ENCODE results near the gene HNRNPA3. TPM values are rescaled to one million over a fixed set of nuclear protein-coding genes. Genes with fewer than 3 reads are reported as not detected.

The HNRNPA3 gene
- polyA plus RNA-seq (53.1 to 178 TPM (median 74.6 TPM) in 3 replicates), polyA minus RNA-seq (9.2 to 36.1 TPM (median 10.7 TPM) in 3 replicates)
- 162 TPM for polyA plus RNA-seq (2011; ENCODE audit: low read depth)
- polyA plus RNA-seq (2011; cell fraction: cytosol; rRNA removed) = 90.2 and 96.4 TPM in 2 replicates
- polyA plus RNA-seq (2011; cell fraction: nucleus; rRNA removed) = 71.8 and 126 TPM in 2 replicates
- 140 and 399 TPM in 2 replicates for polyA plus RNA-seq (2012; ENCODE audit: low replicate concordance)
- 23.8 TPM for polyA minus RNA-seq (2011; cell fraction: cytosol; rRNA and poly(A)+ RNA removed)
- 17.0 and 32.5 TPM in 2 replicates for polyA minus RNA-seq (2011; cell fraction: nucleus; rRNA and poly(A)+ RNA removed)

DNA sequence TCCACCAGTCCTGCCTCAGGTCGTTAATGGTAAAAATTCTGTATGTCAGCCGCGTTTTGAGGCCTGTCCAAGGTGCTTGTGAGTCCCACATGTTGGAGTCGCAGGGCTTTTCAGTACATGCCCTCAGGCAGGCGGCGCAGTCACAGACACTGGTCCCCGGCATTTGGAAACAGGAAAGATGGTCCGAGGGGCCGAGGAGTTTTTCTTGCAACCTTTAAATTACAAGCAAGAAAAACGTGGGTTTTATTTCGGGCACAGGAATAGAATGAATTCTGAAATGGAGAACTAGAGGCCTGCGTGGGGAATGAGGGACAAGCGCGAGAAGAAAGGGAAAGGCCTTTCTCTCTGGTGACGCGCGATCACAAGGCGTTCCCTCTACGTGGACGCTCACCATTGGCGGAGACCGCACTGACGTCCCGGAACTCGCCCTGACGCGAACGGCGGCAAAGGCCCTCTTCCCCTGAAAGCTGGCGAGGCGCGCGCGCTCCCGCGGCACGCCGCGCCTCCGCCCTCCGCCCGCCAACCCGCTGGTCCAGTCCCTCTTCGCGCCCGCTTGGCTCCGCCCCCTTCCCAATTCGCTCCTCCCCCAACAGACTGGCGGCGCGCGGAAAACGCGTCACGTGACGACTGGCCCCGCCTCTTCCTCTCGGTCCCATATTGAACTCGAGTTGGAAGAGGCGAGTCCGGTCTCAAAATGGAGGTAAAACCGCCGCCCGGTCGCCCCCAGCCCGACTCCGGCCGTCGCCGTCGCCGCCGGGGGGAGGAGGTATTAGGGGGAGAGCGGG, at the start of gene HNRNPA3:
HNRNPA3 (plus strand) TSS at position 689 of the 785 bp plus-strand sequence; CDS start at position 695, 6 bp downstream.
- DNase-seq (ENCODE audit: low read depth, low spot score) (peak; percentile 91), FAIRE-seq (peak; percentile 81)
- H3K27me3 ChIP-seq (ENCODE audit: control insufficient read depth, extremely low read depth, insufficient read depth, low read length) = no peaks in the 10 kb centered on the region
- peak within 1 kb of the TSS; percentile 100 for H3K9ac ChIP-seq (ENCODE audit: control insufficient read depth, extremely low read depth, insufficient read depth, low read length)
- dilution Hi-C loops (cut with MboI; ENCODE audit: extremely low pct_ligation_motif_present, low sequenced_read_pairs) = no loop called here
- H3K9me1 ChIP-seq (ENCODE audit: control insufficient read depth, extremely low read depth, insufficient read depth, low read length) = no peaks in the 10 kb centered on the region
- H3K79me2 ChIP-seq (ENCODE audit: control insufficient read depth, insufficient read depth, low read length) = peaks cover 59% of the 10 kb centered on the region
- H3K4me3 ChIP-seq (ENCODE audit: control insufficient read depth in 2 of 3, extremely low read depth in 1 of 3, insufficient read depth in 2 of 3, low read depth in 1 of 3, low read length in 3 of 3) = peak within 1 kb of the TSS; percentile 78 to 100 (median 98)
- peak within 1 kb of the TSS; percentile 99 for H3K27ac ChIP-seq (ENCODE audit: control insufficient read depth, insufficient read depth, low read length)
- peaks cover 8 to 20% of the 10 kb centered on the region in 2 experiments for H3K36me3 ChIP-seq (ENCODE audit: control insufficient read depth in 2 of 2, extremely low read depth in 1 of 2, insufficient read depth in 2 of 2, low read length in 2 of 2)
- H3K4me1 ChIP-seq (ENCODE audit: control insufficient read depth, extremely low read depth, insufficient read depth, low read length) = peaks cover 16% of the 10 kb centered on the region
- TF ChIP-seq EZH2 (IDR thresholded peaks at IDR 0.05; ENCODE audit: low read length) = no peak
- TF ChIP-seq, protein P1, sequence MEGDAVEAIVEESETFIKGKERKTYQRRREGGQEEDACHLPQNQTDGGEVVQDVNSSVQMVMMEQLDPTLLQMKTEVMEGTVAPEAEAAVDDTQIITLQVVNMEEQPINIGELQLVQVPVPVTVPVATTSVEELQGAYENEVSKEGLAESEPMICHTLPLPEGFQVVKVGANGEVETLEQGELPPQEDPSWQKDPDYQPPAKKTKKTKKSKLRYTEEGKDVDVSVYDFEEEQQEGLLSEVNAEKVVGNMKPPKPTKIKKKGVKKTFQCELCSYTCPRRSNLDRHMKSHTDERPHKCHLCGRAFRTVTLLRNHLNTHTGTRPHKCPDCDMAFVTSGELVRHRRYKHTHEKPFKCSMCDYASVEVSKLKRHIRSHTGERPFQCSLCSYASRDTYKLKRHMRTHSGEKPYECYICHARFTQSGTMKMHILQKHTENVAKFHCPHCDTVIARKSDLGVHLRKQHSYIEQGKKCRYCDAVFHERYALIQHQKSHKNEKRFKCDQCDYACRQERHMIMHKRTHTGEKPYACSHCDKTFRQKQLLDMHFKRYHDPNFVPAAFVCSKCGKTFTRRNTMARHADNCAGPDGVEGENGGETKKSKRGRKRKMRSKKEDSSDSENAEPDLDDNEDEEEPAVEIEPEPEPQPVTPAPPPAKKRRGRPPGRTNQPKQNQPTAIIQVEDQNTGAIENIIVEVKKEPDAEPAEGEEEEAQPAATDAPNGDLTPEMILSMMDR (optimal IDR thresholded peaks at IDR 0.05 in 1 of 3, IDR thresholded peaks at IDR 0.05 in 1 of 3, conservative IDR thresholded peaks at IDR 0.05 in 1 of 3; ENCODE audit: extremely low read depth in 1 of 3, insufficient read depth in 2 of 3, low read length in 3 of 3) = no peak
- H2AFZ ChIP-seq (ENCODE audit: control insufficient read depth, low read length) = peak within 1 kb of the TSS; percentile 71
- H4K20me1 ChIP-seq (ENCODE audit: control insufficient read depth, extremely low read depth, insufficient read depth, low read length) = peaks cover 15% of the 10 kb centered on the region
- H3K4me2 ChIP-seq (ENCODE audit: control insufficient read depth, extremely low read depth, insufficient read depth, low read depth, low read length) = peak within 1 kb of the TSS; percentile 98
- H3K9me3 ChIP-seq (ENCODE audit: control insufficient read depth, low read depth, low read length) = no peaks in the 10 kb centered on the region

DNA sequence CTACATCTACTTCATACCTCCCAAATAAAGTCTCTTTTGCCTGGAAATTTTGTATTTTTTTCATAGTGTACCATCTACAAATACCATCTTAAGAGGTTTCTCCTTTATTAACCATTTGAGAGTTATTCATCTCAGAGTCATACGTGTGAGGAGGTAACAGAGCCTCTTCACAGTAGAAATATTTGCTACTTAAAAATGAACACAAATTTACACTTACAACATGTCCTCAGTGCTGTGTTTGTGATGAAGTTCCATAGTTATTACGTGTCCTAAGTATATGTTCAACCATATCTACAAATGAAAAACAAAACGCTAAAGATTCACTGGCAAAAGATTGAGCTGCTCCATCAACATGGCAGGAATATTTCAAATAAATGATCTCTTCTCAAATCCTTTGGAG, 48.5 kb upstream of the HNRNPA3 start:
- Histone ChIP-seq H3K27ac (ENCODE audit: control insufficient read depth, insufficient read depth, low read length) (peak overlapping the region; percentile 91), H3K36me3 (ENCODE audit: control insufficient read depth in 2 of 2, extremely low read depth in 1 of 2, insufficient read depth in 2 of 2, low read length in 2 of 2) (no peaks in the 10 kb centered on the region), H3K79me2 (ENCODE audit: control insufficient read depth, insufficient read depth, low read length) (no peaks in the 10 kb centered on the region), H4K20me1 (ENCODE audit: control insufficient read depth, extremely low read depth, insufficient read depth, low read length) (no peaks in the 10 kb centered on the region), H2AFZ (ENCODE audit: control insufficient read depth, low read length) (peak overlapping the region; percentile 93), H3K9me1 (ENCODE audit: control insufficient read depth, extremely low read depth, insufficient read depth, low read length) (no peaks in the 10 kb centered on the region), H3K4me3 (ENCODE audit: control insufficient read depth in 2 of 3, extremely low read depth in 1 of 3, insufficient read depth in 2 of 3, low read depth in 1 of 3, low read length in 3 of 3) (peak overlapping the region in 2 of 3 experiments; percentile 43 to 58), H3K27me3 (ENCODE audit: control insufficient read depth, extremely low read depth, insufficient read depth, low read length) (no peaks in the 10 kb centered on the region), H3K4me2 (ENCODE audit: control insufficient read depth, extremely low read depth, insufficient read depth, low read depth, low read length) (peak overlapping the region; percentile 98), H3K9me3 (ENCODE audit: control insufficient read depth, low read depth, low read length) (no peaks in the 10 kb centered on the region), H3K9ac (ENCODE audit: control insufficient read depth, extremely low read depth, insufficient read depth, low read length) (peak overlapping the region; percentile 81), H3K4me1 (ENCODE audit: control insufficient read depth, extremely low read depth, insufficient read depth, low read length) (peaks cover 38% of the 10 kb centered on the region)
- FAIRE-seq (no peak), DNase-seq (ENCODE audit: low read depth, low spot score) (no peak)
- TF ChIP-seq EZH2 (IDR thresholded peaks at IDR 0.05; ENCODE audit: low read length) = no peak
- TF ChIP-seq, protein P1 (optimal IDR thresholded peaks at IDR 0.05 in 1 of 3, IDR thresholded peaks at IDR 0.05 in 1 of 3, conservative IDR thresholded peaks at IDR 0.05 in 1 of 3; ENCODE audit: extremely low read depth in 1 of 3, insufficient read depth in 2 of 3, low read length in 3 of 3) = no peak
- dilution Hi-C loops (cut with MboI; ENCODE audit: extremely low pct_ligation_motif_present, low sequenced_read_pairs) = no loop called here
